ENCODE measurements around the gene DHCR7. TPM values are rescaled to one million over a fixed set of nuclear protein-coding genes. Genes with fewer than 3 reads are reported as not detected.
A peak's percentile ranks its signal among the peaks of the same experiment; 100 is the strongest.

DHCR7 gene
- total RNA-seq, 4 donors from 2014 or later, result 5.0 to 101 (median 36.8) TPM

GRCh38 chr11:71450507-71450906 lies 2.3 kb upstream of the DHCR7 start:
- H3K4me3 ChIP-seq, result no peak overlapping the region
- H3K4me1 ChIP-seq, result peaks cover 0 to 47% (median 7%) of the 10 kb centered on the region in 4 donors
- no peaks in the 10 kb centered on the region for H3K9me3 ChIP-seq
- no peaks in the 10 kb centered on the region for H3K27me3 ChIP-seq
- no peak for DNase-seq
- peaks cover 0 to 12% (median 0%) of the 10 kb centered on the region in 3 donors for H3K36me3 ChIP-seq
- TF ChIP-seq CTCF (IDR thresholded peaks at IDR 0.05), result no peak
- no peak for TF ChIP-seq POLR2A (IDR thresholded peaks at IDR 0.05)
- peak overlapping the region in 1 of 4 donors; percentile 13 for H3K27ac ChIP-seq

GRCh38 chr11:71449596-71449995 lies 1.4 kb upstream of the DHCR7 start:
- peak in 1 of 3 donors; percentile 37 for DNase-seq
- peak overlapping the region in 3 of 4 donors; percentile 78 to 91 (median 81) for H3K4me3 ChIP-seq

GRCh38 chr11:71447791-71448256 lies 369 bp downstream of the DHCR7 start:
- Histone ChIP-seq H3K4me3 (peak overlapping the region; percentile 78 to 91 (median 82)), H3K36me3 (peaks cover 0 to 29% (median 0%) of the 10 kb centered on the region in 3 donors), H3K27ac (peak overlapping the region; percentile 74 to 91 (median 80)), H3K9me3 (no peaks in the 10 kb centered on the region), H3K27me3 (no peaks in the 10 kb centered on the region), H3K4me1 (peaks cover 0 to 38% (median 2%) of the 10 kb centered on the region in 4 donors)
- DNase-seq, result peak; percentile 37 to 73 (median 66)
- TF ChIP-seq CTCF (IDR thresholded peaks at IDR 0.05) (no peak), POLR2A (IDR thresholded peaks at IDR 0.05) (no peak)

More at GRCh38 chr11:71449596-71449995, 1.4 kb upstream of the DHCR7 start:
- Histone ChIP-seq H3K9me3 (no peaks in the 10 kb centered on the region), H3K27ac (peak overlapping the region in 1 of 4 donors; percentile 2), H3K36me3 (peaks cover 0 to 12% (median 0%) of the 10 kb centered on the region in 3 donors), H3K27me3 (no peaks in the 10 kb centered on the region), H3K4me1 (peaks cover 0 to 45% (median 7%) of the 10 kb centered on the region in 4 donors)
- TF ChIP-seq CTCF (IDR thresholded peaks at IDR 0.05) (no peak), POLR2A (IDR thresholded peaks at IDR 0.05) (no peak)

- peak overlapping the region; percentile 74 to 91 (median 80) for H3K27ac ChIP-seq
- peak in 2 of 3 donors; percentile 50 to 51 for DNase-seq
- H3K27me3 ChIP-seq, result no peaks in the 10 kb centered on the region
- peaks cover 0 to 36% (median 0%) of the 10 kb centered on the region in 3 donors for H3K36me3 ChIP-seq
- H3K4me3 ChIP-seq, result peak overlapping the region in 3 of 4 donors; percentile 78 to 91 (median 81)
- no peaks in the 10 kb centered on the region for H3K9me3 ChIP-seq
- TF ChIP-seq CTCF (IDR thresholded peaks at IDR 0.05), result no peak
- peak in 1 of 2 donors; percentile 20 for TF ChIP-seq POLR2A (IDR thresholded peaks at IDR 0.05)
- peaks cover 0 to 35% (median 2%) of the 10 kb centered on the region in 4 donors for H3K4me1 ChIP-seq
These were observed 1.1 kb downstream of the DHCR7 start for GRCh38 chr11:71446942-71447688.

- H3K27ac ChIP-seq, result no peak overlapping the region
- peaks cover 0 to 26% (median 2%) of the 10 kb centered on the region in 4 donors for H3K4me1 ChIP-seq
- no peak overlapping the region for H3K4me3 ChIP-seq
- H3K9me3 ChIP-seq, result no peaks in the 10 kb centered on the region
- no peak for DNase-seq
- peaks cover 0 to 40% (median 0%) of the 10 kb centered on the region in 3 donors for H3K36me3 ChIP-seq
- H3K27me3 ChIP-seq, result no peaks in the 10 kb centered on the region
- TF ChIP-seq POLR2A (IDR thresholded peaks at IDR 0.05) (no peak), CTCF (IDR thresholded peaks at IDR 0.05) (no peak)
These were observed 2.0 kb downstream of the DHCR7 start for GRCh38 chr11:71446150-71446549.

Data from Peyer's patch (tissue), 4 donors.